GM12878 (cell line): Measurements from ENCODE around the gene ACADS. TPM values are rescaled to one million over a fixed set of nuclear protein-coding genes. Genes with fewer than 3 reads are reported as not detected.

Experiments used
- ATAC-seq: fragments of 200-7000 bp; cut with Tn5 transposase; 3 replicates; pipeline ENCODE4 v1.9.1; 2020; ENCODE audit warnings: mild to moderate bottlenecking, moderate library complexity
- BruUV-seq: library from RNA; stranded (reverse); fragments of 400-500 nt; replicated peaks from 2 replicates; lab custom pipeline; 2021; lab: Mats Ljungman, UMichigan
- CTCF ChIA-PET: fragments of 300-600 bp; sonication (Branson Sonifier 250); formaldehyde crosslinking; extraction: SDS; loops from one replicate; lab custom pipeline; 2021; ENCODE audit warnings: inconsistent platforms; lab: Yijun Ruan, JAX
- POLR2A ChIA-PET: fragments of 350-600 bp; formaldehyde crosslinking; extraction: SDS; loops from one replicate; lab custom pipeline; 2021; ENCODE audit warnings: inconsistent platforms; lab: Charles Lee
- RAD21 ChIA-PET: fragments of 300-600 bp; sonication (Branson Sonifier 250); formaldehyde crosslinking; loops from one replicate; lab custom pipeline; 2023; ENCODE audit warnings: antibody characterized with exemption; ENCODE audit not compliant: unreplicated experiment; lab: Charles Lee
- SMC1A ChIA-PET: fragments of 300-600 bp; sonication (Branson Sonifier 250); formaldehyde crosslinking; loops from one replicate; lab custom pipeline; 2023; ENCODE audit not compliant: unreplicated experiment, uncharacterized antibody; lab: Charles Lee
- DNase-seq: peaks from one replicate; pipeline ENCODE4 v3.0.0-alpha.2; 2011; ENCODE audit warnings: low read depth, low spot score
- FAIRE-seq: peaks from 3 replicates; lab custom pipeline; 2011; peaks lifted over from hg19 to GRCh38; lab: Jason Lieb, UNC
- H2AFZ ChIP-seq: 2 replicates; pipeline ENCODE4 v1.6.0; 2011; ENCODE audit warnings: low read depth, low read length, control low read depth; ENCODE audit not compliant: control insufficient read depth
- H3K27ac ChIP-seq: 2 replicates; pipeline ENCODE4 v1.5.1; 2011; ENCODE audit warnings: control low read depth; ENCODE audit not compliant: control insufficient read depth, insufficient read depth
- H3K27me3 ChIP-seq, 2 experiments: replicated peaks in 1 of 2; 2 replicates each; pipeline versions ENCODE4 v1.6.0 to v1.6.1; 2011; ENCODE audit warnings: low read length in 1 of 2; ENCODE audit not compliant: control insufficient read depth in 2 of 2, insufficient read depth in 2 of 2
- H3K36me3 ChIP-seq, 2 experiments: 2 replicates each; pipeline ENCODE4 v1.5.1; 2011; ENCODE audit warnings: low read length in 1 of 2; ENCODE audit not compliant: control insufficient read depth in 2 of 2, insufficient read depth in 2 of 2
- H3K4me1 ChIP-seq: 2 replicates; pipeline ENCODE4 v1.6.1; 2011; ENCODE audit warnings: mild to moderate bottlenecking, low read length, moderate library complexity, mixed read lengths; ENCODE audit not compliant: control insufficient read depth, insufficient read depth
- H3K4me2 ChIP-seq: 2 replicates; pipeline ENCODE4 v1.6.0; 2011; ENCODE audit warnings: control low read depth; ENCODE audit not compliant: control insufficient read depth, insufficient read depth
- H3K4me3 ChIP-seq: fragments of 200-600 bp; sonication (generic); 2 replicates; pipeline ENCODE4 v1.5.1; 2016
- H3K79me2 ChIP-seq: 2 replicates; pipeline ENCODE4 v1.6.0; 2011; ENCODE audit warnings: low read length; ENCODE audit not compliant: control insufficient read depth, insufficient read depth
- H3K9ac ChIP-seq: 2 replicates; pipeline ENCODE4 v1.8.0; 2011; ENCODE audit warnings: low read length, control low read depth, mixed read lengths; ENCODE audit not compliant: control insufficient read depth, insufficient read depth
- H3K9me3 ChIP-seq: replicated peaks from 3 replicates; pipeline ENCODE4 v1.5.1; 2011; ENCODE audit warnings: mild to moderate bottlenecking, low read length; ENCODE audit not compliant: control insufficient read depth, insufficient read depth
- H4K20me1 ChIP-seq: 2 replicates; pipeline ENCODE4 v1.6.0; 2011; ENCODE audit not compliant: control insufficient read depth, insufficient read depth
- ATF3 ChIP-seq: IDR thresholded peaks from 2 replicates; pipeline ENCODE4 v1.6.1; 2011; ENCODE audit warnings: low read depth, mild to moderate bottlenecking, low read length, moderate library complexity, borderline replicate concordance; ENCODE audit errors: extremely low read depth
- CEBPZ ChIP-seq: fragments of 150-350 bp; IDR thresholded peaks from 2 replicates; pipeline ENCODE4 v1.6.1; 2016; ENCODE audit warnings: low read depth, low read length
- EED ChIP-seq: sonication (generic); IDR thresholded peaks from 2 replicates; pipeline ENCODE4 v1.6.1; 2016; ENCODE audit warnings: antibody characterized with exemption, low read depth
- SP1 ChIP-seq: IDR thresholded peaks from one replicate; pipeline ENCODE4 v1.6.1; 2011; ENCODE audit warnings: low read depth, low read length
- SRF ChIP-seq, 2 experiments: IDR thresholded peaks; 2 replicates each; pipeline ENCODE4 v1.6.1; 2011; ENCODE audit warnings: low read depth in 2 of 2, low read length in 2 of 2, mild to moderate bottlenecking in 1 of 2, moderate library complexity in 1 of 2
- TCF7 ChIP-seq: IDR thresholded peaks from 2 replicates; pipeline ENCODE4 v1.6.1; 2014; ENCODE audit warnings: antibody characterized with exemption, borderline replicate concordance
- ZBTB11 ChIP-seq: fragments of 450-650 bp; formaldehyde crosslinking; IDR thresholded peaks from 2 replicates; pipeline ENCODE4 v1.5.0; 2022; ENCODE audit warnings: mild to moderate bottlenecking, missing genetic modification characterization
- WGBS: methylation state at CpG from one replicate; pipeline ENCODE4 v1.1.6; 2016; ENCODE audit warnings: low lambda C conversion rate; ENCODE audit not compliant: insufficient replicate concordance, insufficient coverage; ENCODE audit errors: missing lambda C conversion rate; 5-methylcytosine and 5-hydroxymethylcytosine counted together
- in situ Hi-C: fragments of 300-500 bp; cut with MboI; formaldehyde crosslinking; loops from 9 replicates; pipeline ENCODE4 v1.14.3; 2018; ENCODE audit warnings: mixed read lengths
- intact Hi-C: fragments of 100-400 bp; cut with micrococcal nuclease; formaldehyde crosslinking; loops from one replicate; pipeline ENCODE4 v1.14.2; 2022; ENCODE audit not compliant: unreplicated experiment
- polyA plus RNA-seq, 11 experiments: library from polyadenylated mRNA; depleted of rRNA in 4 of 11; unstranded in 6 of 11; stranded (reverse) in 5 of 11; fragments of >200 nt; fragmentation: Nextera tagmentation in 4 of 11; fragmentation: Illumina TruSeq in 1 of 11; extraction: Ambion mirVana in 4 of 11; extraction: Trizol in 1 of 11; gene quantifications; 1 replicate in 1 of 11; 2 replicates in 10 of 11; pipeline versions ENCODE4 v1.2.1 to v1.2.3, GENCODE V29; 2011 to 2016; ENCODE audit warnings: inconsistent platforms in 2 of 11, missing spikeins in 2 of 11, low read depth in 1 of 11
- total RNA-seq, 4 experiments: library from RNA; depleted of rRNA in 3 of 4; stranded (reverse); fragments of >200 nt in 3 of 4; fragmentation: Illumina TruSeq in 1 of 4; extraction: Trizol in 1 of 4; gene quantifications; 2 replicates each; pipeline versions ENCODE4 v1.2.1 to v1.2.3, GENCODE V29; 2013 to 2021

The ACADS gene
- total and polyA plus RNA-seq, 10 of the 15 experiments (the other 5 are each of a cell fraction or from before 2014, with no cell fraction given): 0.05 to 18.1 (median 10.2) TPM

GRCh38 chr12:120720234-120720986 is 5.2 kb upstream of the ACADS start:
- intact Hi-C loops: no loop called here
- no peaks in the 10 kb centered on the region for H3K79me2 ChIP-seq
- H2AFZ ChIP-seq: no peak overlapping the region
- ChIA-PET RAD21 (interaction anchor here (1.1 to 2.0 kb wide), 3 partner anchors 9 to 251 kb away, joined by 4 to 5 read pairs (median 5); no protein-coding TSS in a partner anchor), SMC1A (interaction anchor here (0.6 to 1.3 kb wide), 4 partner anchors 85 to 251 kb away, joined by 3 to 4 read pairs (median 3); no protein-coding TSS in a partner anchor), POLR2A (interaction anchor here (0.5 kb wide), 1 partner anchor 8 kb away, joined by 3 read pairs; no protein-coding TSS in a partner anchor), CTCF (interaction anchor here (0.9 to 3.8 kb wide), 6 partner anchors 9 to 252 kb away, joined by 3 to 19 read pairs (median 6); no protein-coding TSS in a partner anchor)
- WGBS: 90% methylated on average over 7 of the region's 7 CpGs
- ATAC-seq (no peak), FAIRE-seq (no peak), DNase-seq (no peak)
- no peak overlapping the region for H3K4me2 ChIP-seq
- no peaks in the 10 kb centered on the region for H3K27me3 ChIP-seq
- no peak overlapping the region for H3K4me3 ChIP-seq
- peaks cover 16% of the 10 kb centered on the region for H3K4me1 ChIP-seq
- H3K9me3 ChIP-seq: no peaks in the 10 kb centered on the region
- in situ Hi-C loops: no loop called here
- peaks cover 8 to 24% of the 10 kb centered on the region in 2 experiments for H3K36me3 ChIP-seq
- no TSS peak for BruUV-seq
- TF ChIP-seq ATF3 (no peak), EED (no peak), ZBTB11 (CRISPR knock-in tag) (no peak), TCF7 (no peak), SRF (IDR thresholded peaks at IDR 0.05; ENCODE audit: low read depth in 2 of 2, low read length in 2 of 2) (no peak), CEBPZ (no peak), SP1 (no peak)
- no peak overlapping the region for H3K27ac ChIP-seq
- no peaks in the 10 kb centered on the region for H4K20me1 ChIP-seq
- H3K9ac ChIP-seq: no peak overlapping the region
